K562 (cell line): ENCODE data around the gene CCDC82. TPM values are rescaled to one million over a fixed set of nuclear protein-coding genes. Genes with fewer than 3 reads are reported as not detected.

Experiments used
- ETV1 ChIP-seq: fragments of 450-650 bp; conservative IDR thresholded peaks from 2 replicates; pipeline ENCODE4 v1.6.1; 2016; ENCODE audit warnings: missing genetic modification characterization, control low read depth, low read depth, missing compliant biosample characterization
- HCFC1 ChIP-seq: IDR thresholded peaks from 2 replicates; pipeline ENCODE4 v1.6.1; 2012; ENCODE audit warnings: low read depth, low read length, improper control_type of control experiment
- HMG20A ChIP-seq: fragments of 450-650 bp; formaldehyde crosslinking; conservative IDR thresholded peaks from 2 replicates; pipeline ENCODE4 v1.4.0; 2020; ENCODE audit warnings: mild to moderate bottlenecking, mixed read lengths
- NFIC ChIP-seq: fragments of 450-650 bp; IDR thresholded peaks from 2 replicates; pipeline ENCODE4 v1.6.1; 2017; ENCODE audit warnings: mild to moderate bottlenecking, inconsistent platforms
- NR0B1 ChIP-seq: fragments of 450-650 bp; IDR thresholded peaks from one replicate; pipeline ENCODE4 v1.6.1; 2018; ENCODE audit warnings: mild to moderate bottlenecking, moderate library complexity; ENCODE audit not compliant: partially characterized antibody
- PHF8 ChIP-seq: fragments of 200-600 bp; sonication (generic); IDR thresholded peaks from 2 replicates; pipeline ENCODE4 v1.6.1; 2012; ENCODE audit warnings: mixed run types, mild to moderate bottlenecking, inconsistent platforms, low read length, moderate library complexity, borderline replicate concordance
- RBM39 ChIP-seq: fragments of 200-400 bp; formaldehyde crosslinking; optimal IDR thresholded peaks from 2 replicates; pipeline ENCODE3; 2018; ENCODE audit warnings: low read depth, low read length
- REST ChIP-seq, 2 experiments: fragments of 450-650 bp; formaldehyde crosslinking in 1 of 2; IDR thresholded peaks; 2 replicates each; pipeline versions ENCODE4 v1.4.0 to v1.6.1; 2014 to 2020; ENCODE audit warnings: mild to moderate bottlenecking in 2 of 2, borderline replicate concordance in 1 of 2, low read depth in 1 of 2
- SRSF9 ChIP-seq: fragments of 200-400 bp; formaldehyde crosslinking; IDR thresholded peaks from 2 replicates; pipeline ENCODE4 v1.6.1; 2017; ENCODE audit warnings: low read depth, low read length, borderline replicate concordance
- TAF1 ChIP-seq: IDR thresholded peaks from 2 replicates; pipeline ENCODE4 v1.6.1; 2011; ENCODE audit warnings: mild to moderate bottlenecking, low read length, moderate library complexity; ENCODE audit not compliant: insufficient read depth, control insufficient read depth, severe bottlenecking; ENCODE audit errors: extremely low read depth
- TBP ChIP-seq: optimal IDR thresholded peaks from 2 replicates; pipeline ENCODE3; 2011; ENCODE audit warnings: low read depth, low read length, improper control_type of control experiment
- TEAD1 ChIP-seq, 2 experiments: fragments of 450-650 bp in 1 of 2; sonication (generic) in 1 of 2; formaldehyde crosslinking; IDR thresholded peaks; 2 replicates each; pipeline versions ENCODE4 v1.4.0 to v1.8.0; 2020 to 2022; ENCODE audit warnings: mild to moderate bottlenecking in 2 of 2, missing genetic modification reagents in 1 of 2
- TFAP4 ChIP-seq: sonication (generic); formaldehyde crosslinking; IDR thresholded peaks from 2 replicates; pipeline ENCODE4 v1.8.0; 2022; ENCODE audit warnings: missing genetic modification reagents, mild to moderate bottlenecking, moderate library complexity, borderline replicate concordance
- XRCC5 ChIP-seq: fragments of 200-400 bp; formaldehyde crosslinking; IDR thresholded peaks from 2 replicates; pipeline ENCODE4 v1.6.1; 2017; ENCODE audit warnings: low read depth, mild to moderate bottlenecking, low read length
- ZFP36 ChIP-seq: fragments of 150-350 bp; IDR thresholded peaks from 2 replicates; pipeline ENCODE4 v1.6.1; 2018; ENCODE audit warnings: low read length, low read depth; ENCODE audit not compliant: partially characterized antibody
- ZNF41 ChIP-seq: fragments of 250-450 bp; sonication (Bioruptor Pico); conservative IDR thresholded peaks from 2 replicates; pipeline ENCODE4 v1.4.0; 2020; ENCODE audit warnings: mild to moderate bottlenecking
- polyA plus RNA-seq, 8 experiments: library from polyadenylated mRNA; depleted of rRNA in 4 of 8; stranded (reverse) in 5 of 8; unstranded in 3 of 8; fragments of >200 nt; fragmentation: Nextera tagmentation in 2 of 8; fragmentation: Illumina TruSeq in 1 of 8; extraction: Ambion mirVana in 2 of 8; extraction: Trizol in 1 of 8; gene quantifications; 2 replicates each; pipeline versions ENCODE4 v1.2.1 to v1.2.3, GENCODE V29; 2011 to 2014; ENCODE audit warnings: inconsistent platforms in 1 of 8, missing spikeins in 1 of 8
- total RNA-seq, 7 experiments: library from RNA; depleted of rRNA in 6 of 7; stranded (reverse); fragments of >200 nt in 6 of 7; fragmentation: Illumina TruSeq in 2 of 7; extraction: Trizol in 2 of 7; gene quantifications; 2 replicates each; pipeline versions ENCODE4 v1.2.1 to v1.2.3, GENCODE V29; 2011 to 2021; ENCODE audit warnings: low replicate concordance in 1 of 7

The CCDC82 gene
- total and polyA plus RNA-seq, 9 of the 15 experiments (the other 6 are each of a cell fraction or from before 2014, with no cell fraction given), result 12.5 to 51.3 (median 24.5) TPM

- no peak for TF ChIP-seq NR0B1
- TF ChIP-seq XRCC5, result peak; percentile 74; the same call in 1 of the 2 replicates
- TF ChIP-seq ZNF41 (CRISPR knock-in tag), result no peak
- no peak for TF ChIP-seq ZFP36
- peak; percentile 36 for TF ChIP-seq RBM39
- peak; percentile 32 for TF ChIP-seq TBP
- peak; percentile 34; the same call in 1 of the 2 replicates for TF ChIP-seq PHF8
- TF ChIP-seq REST (IDR thresholded peaks at IDR 0.05; ENCODE audit: borderline replicate concordance), result peak; percentile 80
- no peak for TF ChIP-seq REST (CRISPR knock-in tag; IDR thresholded peaks at IDR 0.05; ENCODE audit: low read depth)
- TF ChIP-seq TFAP4 (CRISPR knock-in tag), result peak; percentile 78
- 0 out of 4 replicates have a peak, but pooled peaks of 1 of the 2 experiments have one; percentile 14 for TF ChIP-seq TEAD1 (CRISPR knock-in tag; IDR thresholded peaks at IDR 0.05)
- TF ChIP-seq HCFC1, result 0 out of 2 replicates have a peak, but pooled peaks have one; percentile 32
- peak; percentile 4; the same call in 1 of the 2 replicates for TF ChIP-seq NFIC
- no peak for TF ChIP-seq HMG20A (CRISPR knock-in tag)
- TF ChIP-seq ETV1 (tag), result 0 out of 2 replicates have a peak, but pooled peaks have one; percentile 22
- peak; percentile 43 for TF ChIP-seq TAF1
- no peak for TF ChIP-seq SRSF9
Observed at GRCh38 chr11:96342961-96343711, 46.6 kb downstream of the CCDC82 start, which contains the start of gene MAML2 (continued).
